Type B pancreatic cell (in vitro differentiated cells): ENCODE data around the gene DPT. TPM values are rescaled to one million over a fixed set of nuclear protein-coding genes. Genes with fewer than 3 reads are reported as not detected.

ENCODE experiments used
- DNase-seq: peaks from one replicate; pipeline ENCODE4 v3.0.0; 2021; ENCODE audit warnings: mixed read lengths; ENCODE audit not compliant: unreplicated experiment; ENCODE audit errors: extremely low spot score
- H3K27ac Mint-ChIP-seq: 2 replicates; pipeline ENCODE4 v1.8.0; 2021; ENCODE audit warnings: mild to moderate bottlenecking, mixed read lengths
- H3K27me3 Mint-ChIP-seq: 2 replicates; pipeline ENCODE4 v1.8.0; 2021; ENCODE audit warnings: mixed read lengths
- H3K36me3 Mint-ChIP-seq: 2 replicates; pipeline ENCODE4 v1.8.0; 2021; ENCODE audit warnings: mixed read lengths
- H3K4me1 Mint-ChIP-seq: one replicate; pipeline ENCODE4 v1.8.0; 2021; ENCODE audit warnings: mixed read lengths; ENCODE audit not compliant: unreplicated experiment
- H3K4me3 Mint-ChIP-seq: 2 replicates; pipeline ENCODE4 v1.8.0; 2021; ENCODE audit warnings: mild to moderate bottlenecking, mixed read lengths
- H3K9me3 Mint-ChIP-seq: 2 replicates; pipeline ENCODE4 v1.8.0; 2021; ENCODE audit warnings: mixed read lengths
- CTCF ChIP-seq: fragments of 200-600 bp; sonication (generic); conservative IDR thresholded peaks from 2 replicates; pipeline ENCODE4 v1.5.0; 2021; ENCODE audit warnings: antibody characterized with exemption, mild to moderate bottlenecking
- total RNA-seq: library from RNA; stranded (reverse); gene quantifications from 2 replicates; pipeline ENCODE4 v1.2.1, GENCODE V29; 2021; ENCODE audit warnings: low replicate concordance

Gene DPT
- total RNA-seq, 1 donor from 2014 or later = 0.22 TPM

- H3K4me1 Mint-ChIP-seq = peaks cover 26% of the 10 kb centered on the region
- no peaks in the 10 kb centered on the region for H3K9me3 Mint-ChIP-seq
- H3K4me3 Mint-ChIP-seq = no peak overlapping the region
- no peaks in the 10 kb centered on the region for H3K27me3 Mint-ChIP-seq
- H3K27ac Mint-ChIP-seq = peak overlapping the region; percentile 22
- TF ChIP-seq CTCF = no peak
- no peaks in the 10 kb centered on the region for H3K36me3 Mint-ChIP-seq
- no peak for DNase-seq
Observed at GRCh38 chr1:168689726-168690602, 39.0 kb downstream of the DPT start.

DNA sequence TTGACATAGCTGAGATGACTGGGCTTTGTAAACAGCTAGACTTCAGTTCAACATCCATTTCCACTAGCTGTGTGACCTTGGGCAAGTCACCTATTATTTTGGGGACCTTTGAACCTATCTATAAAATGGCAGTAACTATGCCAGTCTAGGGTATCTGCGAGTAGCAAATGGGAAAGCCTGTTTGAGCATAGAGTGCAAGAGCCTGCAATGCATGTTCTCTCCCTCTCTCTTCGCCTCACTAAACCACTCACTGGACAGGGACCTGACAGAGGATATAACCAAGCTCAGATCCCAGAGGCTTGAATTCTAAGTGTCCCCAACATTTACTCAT is 39.7 kb downstream of the DPT start:
- Mint-ChIP-seq H3K36me3 (no peaks in the 10 kb centered on the region), H3K9me3 (no peaks in the 10 kb centered on the region), H3K4me1 (peaks cover 21% of the 10 kb centered on the region), H3K4me3 (no peak overlapping the region), H3K27ac (no peak overlapping the region), H3K27me3 (no peaks in the 10 kb centered on the region)
- no peak for DNase-seq
- TF ChIP-seq CTCF = no peak

DNA sequence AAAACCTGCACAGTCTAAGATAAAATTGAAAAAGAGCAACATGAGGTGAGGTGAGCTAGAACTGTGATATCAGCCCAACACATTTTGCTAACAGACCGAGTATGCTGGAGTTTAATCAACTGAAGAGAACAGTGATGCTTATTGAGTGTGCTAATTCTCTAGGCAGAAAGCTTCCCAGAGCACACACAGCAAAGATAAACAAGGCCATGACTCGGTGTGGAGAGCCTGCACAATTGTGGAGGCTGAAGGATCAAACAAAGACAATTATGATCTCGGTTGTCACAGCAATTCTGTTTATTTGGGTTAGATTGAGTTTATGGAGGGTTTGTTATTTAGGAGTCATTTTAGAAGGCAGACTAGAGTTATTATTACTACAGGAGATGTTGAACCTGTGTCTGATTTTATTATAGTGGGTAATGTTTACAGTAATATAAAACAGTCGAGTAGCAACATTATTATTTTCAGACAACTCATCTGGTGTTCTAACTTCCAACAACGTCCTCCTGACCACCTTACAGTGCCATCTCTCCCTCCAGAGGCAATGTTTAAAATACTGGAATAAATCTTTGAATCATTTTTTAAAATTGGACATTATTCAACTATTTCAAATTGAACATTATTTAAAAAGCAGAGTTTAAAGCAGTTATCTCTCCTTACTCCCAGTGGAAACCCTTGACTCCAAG is 40.2 kb downstream of the DPT start:
- no peak overlapping the region for H3K4me3 Mint-ChIP-seq
- no peak for DNase-seq
- no peak for TF ChIP-seq CTCF
- H3K9me3 Mint-ChIP-seq = no peaks in the 10 kb centered on the region
- H3K27me3 Mint-ChIP-seq = no peaks in the 10 kb centered on the region
- H3K4me1 Mint-ChIP-seq = peaks cover 21% of the 10 kb centered on the region
- H3K36me3 Mint-ChIP-seq = no peaks in the 10 kb centered on the region
- peak overlapping the region; percentile 10 for H3K27ac Mint-ChIP-seq

GRCh38 chr1:168687816-168688215 is 41.2 kb downstream of the DPT start:
- peaks cover 21% of the 10 kb centered on the region for H3K4me1 Mint-ChIP-seq
- no peak overlapping the region for H3K4me3 Mint-ChIP-seq
- no peak for DNase-seq
- H3K36me3 Mint-ChIP-seq = no peaks in the 10 kb centered on the region
- no peaks in the 10 kb centered on the region for H3K9me3 Mint-ChIP-seq
- no peak for TF ChIP-seq CTCF
- no peak overlapping the region for H3K27ac Mint-ChIP-seq
- H3K27me3 Mint-ChIP-seq = no peaks in the 10 kb centered on the region

- H3K27ac Mint-ChIP-seq = no peak overlapping the region
- peaks cover 21% of the 10 kb centered on the region for H3K4me1 Mint-ChIP-seq
- no peak for TF ChIP-seq CTCF
- peaks cover 5% of the 10 kb centered on the region for H3K9me3 Mint-ChIP-seq
- H3K36me3 Mint-ChIP-seq = no peaks in the 10 kb centered on the region
- no peaks in the 10 kb centered on the region for H3K27me3 Mint-ChIP-seq
- H3K4me3 Mint-ChIP-seq = no peak overlapping the region
- DNase-seq = no peak
Observed at GRCh38 chr1:168686666-168687065, 42.3 kb downstream of the DPT start.
